GM21717 (cell line): ENCODE results near the gene PDP2.

Source experiments
- ATAC-seq: cut with Tn5 transposase; IDR thresholded peaks from one replicate; pipeline ENCODE4 v1.9.1; 2021; ENCODE audit warnings: mild to moderate bottlenecking, moderate library complexity; ENCODE audit not compliant: unreplicated experiment

PDP2 gene

GRCh38 chr16:66917741-66918140, 37.4 kb downstream of the PDP2 start:
- ATAC-seq: no peak

- no peak for ATAC-seq
Observed at GRCh38 chr16:66918355-66918754, 38.0 kb downstream of the PDP2 start.

DNA sequence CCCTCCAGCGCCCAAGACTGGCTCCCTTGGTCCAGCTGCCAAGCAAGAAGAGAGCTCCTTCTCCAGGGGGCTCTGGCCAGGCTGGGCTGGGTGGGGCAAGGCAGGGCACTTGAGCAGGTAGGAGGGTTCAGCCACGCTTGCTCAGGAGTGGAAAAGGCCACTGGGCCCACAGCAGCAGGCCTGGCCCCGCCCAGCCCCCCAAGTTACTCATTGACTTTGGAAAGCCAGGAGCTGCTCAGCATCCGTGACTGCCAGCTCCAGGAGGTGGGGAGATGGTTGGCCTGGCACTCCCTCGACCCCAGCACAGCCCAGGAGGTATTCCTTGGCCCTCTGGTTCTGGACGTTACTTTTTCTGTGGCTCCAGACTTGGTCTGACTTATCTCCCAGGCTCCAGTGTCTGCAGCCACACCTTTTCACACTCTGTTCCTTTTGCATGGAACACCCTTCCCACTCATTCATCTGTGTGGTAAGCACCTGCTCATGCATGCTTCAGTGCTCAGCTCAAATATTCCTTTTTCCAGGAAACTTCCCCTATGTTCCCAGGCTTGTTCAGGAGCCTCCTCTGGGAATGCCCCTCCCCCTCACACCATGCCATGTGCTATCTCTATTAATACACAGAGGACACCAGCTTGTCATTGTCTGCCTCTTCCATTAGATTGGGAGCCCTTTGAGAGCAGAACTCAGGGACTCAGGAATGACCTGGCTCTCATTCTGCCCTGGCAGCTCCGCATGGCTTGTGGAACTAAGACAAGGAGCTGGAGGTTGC, 38.7 kb downstream of the PDP2 start, which contains the start of gene CDH16:
TSS of gene CDH16 (minus strand) at position 83 of the 766 bp plus-strand sequence. CDS start 820 bp downstream, outside the sequence.
- ATAC-seq: no peak

DNA sequence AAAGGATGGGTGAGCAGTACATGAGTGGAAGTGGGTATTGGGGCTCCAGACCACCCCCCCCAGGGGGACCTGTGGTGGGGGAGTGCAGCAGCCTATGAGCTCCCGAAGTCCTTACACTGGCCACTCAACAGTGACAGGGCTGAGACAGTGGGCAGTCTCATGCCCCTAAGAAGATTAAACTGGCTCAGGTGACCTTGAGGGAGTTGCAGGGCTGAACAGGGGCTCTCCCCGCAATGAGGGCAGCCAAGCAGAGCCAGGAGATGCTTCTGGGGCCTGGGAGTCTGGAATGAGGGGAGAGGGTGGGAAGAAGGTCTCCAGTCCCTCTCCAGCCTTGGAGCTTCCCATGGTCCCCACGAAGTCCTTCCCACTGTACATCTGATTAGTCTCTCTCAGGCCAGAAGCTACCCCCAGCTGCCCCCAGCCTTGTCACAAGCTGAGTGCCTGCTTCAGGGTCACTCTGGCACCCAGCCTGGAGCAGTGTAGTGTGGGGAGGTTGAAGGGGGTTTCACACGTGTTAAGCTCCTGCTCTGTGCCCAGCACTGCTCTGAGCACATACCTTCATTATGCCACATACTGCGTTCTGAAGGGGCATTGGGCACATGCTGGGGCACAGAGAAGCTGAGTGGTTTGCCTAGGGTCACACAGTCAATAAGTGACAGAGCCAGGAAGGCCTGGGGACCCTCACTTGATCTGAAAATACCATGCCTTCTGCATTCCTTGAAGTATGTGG, 39.4 kb downstream of the PDP2 start:
- no peak for ATAC-seq

GRCh38 chr16:66920299-66920590, 39.9 kb downstream of the PDP2 start:
- ATAC-seq: no peak

GRCh38 chr16:66920924-66921680, 40.8 kb downstream of the PDP2 start:
- ATAC-seq: no peak

DNA sequence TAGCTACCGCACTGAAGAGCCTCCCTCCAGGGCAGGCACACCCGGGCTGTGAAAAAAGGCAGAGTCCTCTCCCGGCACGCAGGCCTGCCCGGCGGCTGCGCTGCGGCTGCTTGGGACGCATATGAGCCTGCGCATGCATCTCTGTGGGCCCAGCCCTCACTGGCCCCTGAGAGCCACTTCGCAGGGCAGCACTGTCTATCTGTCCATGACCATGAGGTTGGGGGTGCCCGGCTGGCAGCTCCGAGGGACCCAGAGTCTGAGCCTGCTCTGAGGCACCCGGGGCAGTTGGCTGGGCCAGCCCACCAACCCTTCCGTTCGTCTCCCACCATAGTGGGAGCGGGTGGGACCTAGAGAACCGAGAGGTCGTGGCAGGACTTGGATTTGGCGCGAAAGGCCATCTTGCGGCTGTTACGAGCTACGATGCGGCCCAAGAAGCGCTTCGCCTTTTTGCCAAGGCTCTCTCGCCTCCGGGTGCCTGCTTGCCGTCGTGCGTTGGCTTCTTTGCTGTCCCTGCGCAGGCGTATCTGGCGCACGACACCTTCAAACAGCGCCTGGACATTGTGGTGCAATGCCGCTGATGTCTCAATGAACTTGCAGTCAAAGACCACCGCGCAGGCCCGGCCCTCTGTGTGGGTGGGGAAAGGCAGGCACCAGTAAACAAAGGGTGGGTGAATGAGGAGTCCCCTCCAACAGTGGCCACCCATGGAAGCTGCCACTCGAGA, 41.6 kb downstream of the PDP2 start:
- ATAC-seq: no peak

GRCh38 chr16:66923247-66923731, 43.0 kb downstream of the PDP2 start:
- no peak for ATAC-seq

DNA sequence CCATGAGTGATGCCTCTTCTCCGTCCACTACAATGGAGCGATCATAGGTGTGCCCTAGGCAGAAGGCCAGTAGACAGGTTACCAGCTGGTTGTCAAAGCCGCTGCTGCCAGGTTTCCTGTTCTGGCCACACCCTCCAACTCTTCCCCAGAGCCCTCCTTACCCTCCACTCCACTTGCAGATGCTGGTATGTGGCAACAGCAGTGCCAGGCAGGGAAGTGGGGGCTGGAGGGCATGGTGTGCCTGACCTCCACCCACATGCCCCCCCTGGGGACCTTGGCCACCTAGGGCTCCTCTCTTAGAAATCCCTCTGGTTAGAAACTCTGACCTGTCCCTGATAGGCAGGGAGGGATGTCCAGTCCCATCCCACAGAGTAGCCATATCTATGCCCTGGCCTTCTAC, 43.6 kb downstream of the PDP2 start:
- no peak for ATAC-seq

- no peak for ATAC-seq
Observed at GRCh38 chr16:66924527-66925321, 44.4 kb downstream of the PDP2 start.

DNA sequence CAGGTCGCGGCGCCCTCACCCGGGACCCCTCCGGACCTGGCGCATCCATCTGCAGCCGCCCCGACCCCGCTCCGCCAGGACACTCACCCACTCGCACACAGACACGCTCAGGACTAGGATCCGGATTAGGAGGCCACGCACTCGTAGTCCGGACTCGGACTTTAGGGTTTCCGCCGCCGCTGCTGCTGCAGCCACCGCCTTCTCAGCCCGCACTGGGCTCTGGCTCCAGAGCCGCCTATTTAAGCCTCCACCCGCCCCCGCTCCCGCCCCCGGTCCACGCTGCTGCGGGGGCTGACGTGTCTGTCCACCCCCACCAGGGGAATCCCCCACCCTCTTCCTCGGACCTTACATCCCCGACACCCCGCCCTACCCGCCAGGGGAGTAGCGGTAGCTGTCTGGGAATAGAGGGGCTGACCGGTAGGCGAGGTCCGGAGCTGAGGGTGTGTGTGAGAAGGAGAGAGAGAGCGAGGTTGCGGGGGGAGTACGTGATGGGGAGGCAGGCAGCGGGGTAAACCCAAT, 45.1 kb downstream of the PDP2 start, which contains the start of gene RRAD:
TSS of gene RRAD (minus strand) at position 214 of the 519 bp plus-strand sequence. CDS start 356 bp downstream, outside the sequence.
- no peak for ATAC-seq

- no peak for ATAC-seq
Observed at GRCh38 chr16:66926171-66926947, 46.0 kb downstream of the PDP2 start.

GRCh38 chr16:66926961-66927436, 46.7 kb downstream of the PDP2 start:
- ATAC-seq: no peak

GRCh38 chr16:66927918-66928649, 47.8 kb downstream of the PDP2 start:
- no peak for ATAC-seq

GRCh38 chr16:66928702-66929388, 48.5 kb downstream of the PDP2 start:
- ATAC-seq: no peak

- no peak for ATAC-seq
Observed at GRCh38 chr16:66930189-66930588, 49.9 kb downstream of the PDP2 start.

- ATAC-seq: no peak
Observed at GRCh38 chr16:66931665-66932064, 51.4 kb downstream of the PDP2 start.

- no peak for ATAC-seq
Observed at GRCh38 chr16:66932076-66932475, 51.8 kb downstream of the PDP2 start.
